Measurements from ENCODE around the gene EVC2. TPM values are rescaled to one million over a fixed set of nuclear protein-coding genes. Genes with fewer than 3 reads are reported as not detected.

EVC2 gene
- total RNA-seq, 5 donors from 2014 or later (not counting 1 experiment from before 2014, with no cell fraction given) = 1.1 to 2.9 (median 1.8) TPM

- no peaks in the 10 kb centered on the region for H3K4me1 ChIP-seq (ENCODE audit: control insufficient read depth in 1 of 2, extremely low read depth in 1 of 2, insufficient read depth in 2 of 2, low read length in 2 of 2)
- no peak overlapping the region for H3K4me3 ChIP-seq (ENCODE audit: control insufficient read depth in 1 of 2, extremely low read depth in 1 of 2, low read length in 1 of 2)
- 90% methylated on average over 14 of the region's 17 CpGs for WGBS (ENCODE audit: insufficient coverage)
- ChIA-PET POLR2A (no interaction called here), CTCF (no interaction called here)
- H3K27me3 Mint-ChIP-seq = no peaks in the 10 kb centered on the region
- no peak for ATAC-seq (replicated peaks in 1 of 4)
- no peak overlapping the region for H3K27ac Mint-ChIP-seq
- peaks cover 0 to 5% of the 10 kb centered on the region in 2 experiments for H3K27me3 ChIP-seq (replicated peaks in 1 of 2; ENCODE audit: control insufficient read depth in 2 of 2, extremely low read depth in 1 of 2, insufficient read depth in 2 of 2, low read length in 1 of 2)
- no peaks in the 10 kb centered on the region for H3K36me3 ChIP-seq (ENCODE audit: control insufficient read depth in 2 of 2, extremely low read depth in 1 of 2, insufficient read depth in 1 of 2, low read length in 1 of 2)
- H3K4me1 Mint-ChIP-seq = no peaks in the 10 kb centered on the region
- no peak for DNase-seq
- H3K36me3 Mint-ChIP-seq = no peaks in the 10 kb centered on the region
- no peak overlapping the region for H3K27ac ChIP-seq (ENCODE audit: low read length)
- no peaks in the 10 kb centered on the region for H3K9me3 Mint-ChIP-seq
- no peaks in the 10 kb centered on the region for H3K9me3 ChIP-seq
- no peak overlapping the region for H3K4me3 Mint-ChIP-seq
Measured at GRCh38 chr4:5750946-5751665, 42.7 kb upstream of the EVC2 start.

GRCh38 chr4:5750052-5750945 is 41.9 kb upstream of the EVC2 start:
- Histone ChIP-seq H3K4me3 (ENCODE audit: control insufficient read depth in 1 of 2, extremely low read depth in 1 of 2, low read length in 1 of 2) (no peak overlapping the region), H3K4me1 (ENCODE audit: control insufficient read depth in 1 of 2, extremely low read depth in 1 of 2, insufficient read depth in 2 of 2, low read length in 2 of 2) (no peaks in the 10 kb centered on the region), H3K9me3 (no peaks in the 10 kb centered on the region), H3K36me3 (ENCODE audit: control insufficient read depth in 2 of 2, extremely low read depth in 1 of 2, insufficient read depth in 1 of 2, low read length in 1 of 2) (no peaks in the 10 kb centered on the region), H3K27me3 (replicated peaks in 1 of 2; ENCODE audit: control insufficient read depth in 2 of 2, extremely low read depth in 1 of 2, insufficient read depth in 2 of 2, low read length in 1 of 2) (peaks cover 0 to 5% of the 10 kb centered on the region in 2 experiments), H3K27ac (ENCODE audit: low read length) (no peak overlapping the region)
- WGBS (ENCODE audit: insufficient coverage) = 80% methylated on average over 5 of the region's 10 CpGs
- ChIA-PET CTCF (no interaction called here), POLR2A (no interaction called here)
- DNase-seq (no peak), ATAC-seq (replicated peaks in 1 of 4) (no peak)
- Mint-ChIP-seq H3K27me3 (no peaks in the 10 kb centered on the region), H3K9me3 (no peaks in the 10 kb centered on the region), H3K4me3 (no peak overlapping the region), H3K27ac (no peak overlapping the region), H3K36me3 (no peaks in the 10 kb centered on the region), H3K4me1 (no peaks in the 10 kb centered on the region)

- H3K27me3 ChIP-seq (replicated peaks in 1 of 2; ENCODE audit: control insufficient read depth in 2 of 2, extremely low read depth in 1 of 2, insufficient read depth in 2 of 2, low read length in 1 of 2) = peaks cover 0 to 5% of the 10 kb centered on the region in 2 experiments
- Mint-ChIP-seq H3K36me3 (no peaks in the 10 kb centered on the region), H3K27ac (no peak overlapping the region), H3K27me3 (no peaks in the 10 kb centered on the region), H3K4me1 (no peaks in the 10 kb centered on the region), H3K9me3 (no peaks in the 10 kb centered on the region), H3K4me3 (no peak overlapping the region)
- H3K9me3 ChIP-seq = no peaks in the 10 kb centered on the region
- no peaks in the 10 kb centered on the region for H3K36me3 ChIP-seq (ENCODE audit: control insufficient read depth in 2 of 2, extremely low read depth in 1 of 2, insufficient read depth in 1 of 2, low read length in 1 of 2)
- WGBS (ENCODE audit: insufficient coverage) = 78% methylated on average over 8 of the region's 9 CpGs
- H3K4me3 ChIP-seq (ENCODE audit: control insufficient read depth in 1 of 2, extremely low read depth in 1 of 2, low read length in 1 of 2) = no peak overlapping the region
- POLR2A ChIA-PET = no interaction called here
- CTCF ChIA-PET = no interaction called here
- no peak overlapping the region for H3K27ac ChIP-seq (ENCODE audit: low read length)
- DNase-seq = no peak
- no peak for ATAC-seq (replicated peaks in 1 of 4)
- no peaks in the 10 kb centered on the region for H3K4me1 ChIP-seq (ENCODE audit: control insufficient read depth in 1 of 2, extremely low read depth in 1 of 2, insufficient read depth in 2 of 2, low read length in 2 of 2)
Measured at GRCh38 chr4:5749568-5749967, 41.2 kb upstream of the EVC2 start.

- H3K4me3 ChIP-seq (ENCODE audit: control insufficient read depth in 1 of 2, extremely low read depth in 1 of 2, low read length in 1 of 2) = no peak overlapping the region
- H3K27me3 Mint-ChIP-seq = no peaks in the 10 kb centered on the region
- H3K4me1 ChIP-seq (ENCODE audit: control insufficient read depth in 1 of 2, extremely low read depth in 1 of 2, insufficient read depth in 2 of 2, low read length in 2 of 2) = no peaks in the 10 kb centered on the region
- CTCF ChIA-PET = no interaction called here
- no peaks in the 10 kb centered on the region for H3K9me3 ChIP-seq
- no peak overlapping the region for H3K4me3 Mint-ChIP-seq
- no peaks in the 10 kb centered on the region for H3K9me3 Mint-ChIP-seq
- H3K36me3 Mint-ChIP-seq = no peaks in the 10 kb centered on the region
- ATAC-seq (replicated peaks in 1 of 4) (no peak), DNase-seq (no peak)
- POLR2A ChIA-PET = interaction anchor here in 1 of 2 donors (0.5 kb wide), 1 partner anchor 33 kb away, joined by 10 read pairs; no protein-coding TSS in a partner anchor
- no peaks in the 10 kb centered on the region for H3K36me3 ChIP-seq (ENCODE audit: control insufficient read depth in 2 of 2, extremely low read depth in 1 of 2, insufficient read depth in 1 of 2, low read length in 1 of 2)
- 70% methylated on average over 4 of the region's 11 CpGs for WGBS (ENCODE audit: insufficient coverage)
- H3K27ac Mint-ChIP-seq = no peak overlapping the region
- peaks cover 0 to 5% of the 10 kb centered on the region in 2 experiments for H3K27me3 ChIP-seq (replicated peaks in 1 of 2; ENCODE audit: control insufficient read depth in 2 of 2, extremely low read depth in 1 of 2, insufficient read depth in 2 of 2, low read length in 1 of 2)
- no peaks in the 10 kb centered on the region for H3K4me1 Mint-ChIP-seq
- H3K27ac ChIP-seq (ENCODE audit: low read length) = no peak overlapping the region
Measured at GRCh38 chr4:5747738-5748375, 39.5 kb upstream of the EVC2 start.

GRCh38 chr4:5746829-5747737 is 38.7 kb upstream of the EVC2 start:
- Mint-ChIP-seq H3K36me3 (no peaks in the 10 kb centered on the region), H3K27me3 (no peaks in the 10 kb centered on the region), H3K4me3 (no peak overlapping the region), H3K4me1 (no peaks in the 10 kb centered on the region), H3K27ac (no peak overlapping the region), H3K9me3 (no peaks in the 10 kb centered on the region)
- POLR2A ChIA-PET = no interaction called here
- no peak overlapping the region for H3K27ac ChIP-seq (ENCODE audit: low read length)
- CTCF ChIA-PET = no interaction called here
- DNase-seq (no peak), ATAC-seq (replicated peaks in 1 of 4) (no peak)
- no peaks in the 10 kb centered on the region for H3K4me1 ChIP-seq (ENCODE audit: control insufficient read depth in 1 of 2, extremely low read depth in 1 of 2, insufficient read depth in 2 of 2, low read length in 2 of 2)
- H3K27me3 ChIP-seq (replicated peaks in 1 of 2; ENCODE audit: control insufficient read depth in 2 of 2, extremely low read depth in 1 of 2, insufficient read depth in 2 of 2, low read length in 1 of 2) = peaks cover 0 to 5% of the 10 kb centered on the region in 2 experiments
- no peaks in the 10 kb centered on the region for H3K9me3 ChIP-seq
- no peak overlapping the region for H3K4me3 ChIP-seq (ENCODE audit: control insufficient read depth in 1 of 2, extremely low read depth in 1 of 2, low read length in 1 of 2)
- no peaks in the 10 kb centered on the region for H3K36me3 ChIP-seq (ENCODE audit: control insufficient read depth in 2 of 2, extremely low read depth in 1 of 2, insufficient read depth in 1 of 2, low read length in 1 of 2)
- 83% methylated on average over 8 of the region's 12 CpGs for WGBS (ENCODE audit: insufficient coverage)

GRCh38 chr4:5746250-5746649 is 37.9 kb upstream of the EVC2 start:
- WGBS (ENCODE audit: insufficient coverage) = 65% methylated on average over 5 of the region's 5 CpGs
- CTCF ChIA-PET = no interaction called here
- no peak overlapping the region for H3K4me3 ChIP-seq (ENCODE audit: control insufficient read depth in 1 of 2, extremely low read depth in 1 of 2, low read length in 1 of 2)
- Mint-ChIP-seq H3K27me3 (no peaks in the 10 kb centered on the region), H3K36me3 (no peaks in the 10 kb centered on the region), H3K27ac (no peak overlapping the region), H3K9me3 (no peaks in the 10 kb centered on the region), H3K4me3 (no peak overlapping the region), H3K4me1 (no peaks in the 10 kb centered on the region)
- no peaks in the 10 kb centered on the region for H3K36me3 ChIP-seq (ENCODE audit: control insufficient read depth in 2 of 2, extremely low read depth in 1 of 2, insufficient read depth in 1 of 2, low read length in 1 of 2)
- peaks cover 0 to 3% of the 10 kb centered on the region in 2 experiments for H3K27me3 ChIP-seq (replicated peaks in 1 of 2; ENCODE audit: control insufficient read depth in 2 of 2, extremely low read depth in 1 of 2, insufficient read depth in 2 of 2, low read length in 1 of 2)
- no peaks in the 10 kb centered on the region for H3K4me1 ChIP-seq (ENCODE audit: control insufficient read depth in 1 of 2, extremely low read depth in 1 of 2, insufficient read depth in 2 of 2, low read length in 2 of 2)
- POLR2A ChIA-PET = no interaction called here
- H3K27ac ChIP-seq (ENCODE audit: low read length) = no peak overlapping the region
- ATAC-seq (replicated peaks in 1 of 4) (no peak), DNase-seq (no peak)
- H3K9me3 ChIP-seq = no peaks in the 10 kb centered on the region
